B cell (primary cell): Measurements from ENCODE around the gene PGAP6. TPM values are rescaled to one million over a fixed set of nuclear protein-coding genes. Genes with fewer than 3 reads are reported as not detected.
"Not testable (repeated sequence)": the region's sequence is repeated elsewhere in the genome, so short reads cannot be mapped to it uniquely, and the experiment has no call there.

Experiments used
- ATAC-seq: fragments of 200-7000 bp; cut with Tn5 transposase; one replicate; pipeline ENCODE4 v1.10.0; 2021; ENCODE audit warnings: low read depth, mild to moderate bottlenecking, moderate number of reproducible peaks, moderate library complexity
- CTCF ChIA-PET: fragments of 350-600 bp; sonication (Branson Sonifier 250); formaldehyde crosslinking; loops from one replicate; lab custom pipeline; 2021; ENCODE audit warnings: antibody characterized with exemption, inconsistent platforms; lab: Charles Lee
- POLR2A ChIA-PET: fragments of 350-600 bp; sonication (Branson Sonifier 250); formaldehyde crosslinking; loops from one replicate; lab custom pipeline; 2021; ENCODE audit warnings: antibody characterized with exemption; lab: Charles Lee
- DNase-seq: peaks from one replicate; pipeline ENCODE4 v3.0.0; 2013
- H2AFZ ChIP-seq: 2 replicates; pipeline ENCODE4 v1.6.1; 2012; ENCODE audit warnings: mild to moderate bottlenecking, low read depth, low read length; ENCODE audit not compliant: insufficient read depth, poor library complexity, severe bottlenecking
- H3K27ac ChIP-seq, 2 donors: 1 replicate in 1 of 2; 2 replicates in 1 of 2; pipeline ENCODE4 v1.5.1; 2012 to 2013; ENCODE audit warnings: low read length in 2 of 2, mild to moderate bottlenecking in 2 of 2, moderate library complexity in 1 of 2
- H3K27me3 ChIP-seq, 4 experiments: fragments of 200-600 bp in 1 of 4; sonication (generic) in 1 of 4; replicated peaks in 1 of 4; 1 replicate in 2 of 4; 2 replicates in 2 of 4; pipeline versions ENCODE4 v1.6.1 to v1.7.0; 2013 to 2016; ENCODE audit warnings: low read length in 3 of 4, mild to moderate bottlenecking in 2 of 4, mixed read lengths in 1 of 4, moderate library complexity in 1 of 4; ENCODE audit not compliant: insufficient read depth in 4 of 4, control insufficient read depth in 3 of 4; ENCODE audit errors: control extremely low read depth in 1 of 4
- H3K36me3 ChIP-seq, 2 experiments: replicated peaks in 1 of 2; 1 replicate in 1 of 2; 2 replicates in 1 of 2; pipeline versions ENCODE4 v1.6.1 to v1.7.1; 2013; ENCODE audit warnings: low read length in 1 of 2; ENCODE audit not compliant: insufficient read depth in 2 of 2, control insufficient read depth in 1 of 2; ENCODE audit errors: control extremely low read depth in 1 of 2, extremely low read depth in 1 of 2
- H3K4me1 ChIP-seq, 2 donors: fragments of 200-600 bp in 1 of 2; sonication (generic) in 1 of 2; 1 replicate in 1 of 2; 2 replicates in 1 of 2; pipeline versions ENCODE4 v1.5.1 to v1.6.1; 2013 to 2017; ENCODE audit warnings: low read length in 2 of 2; ENCODE audit not compliant: control insufficient read depth in 2 of 2, insufficient read depth in 2 of 2
- H3K4me2 ChIP-seq: replicated peaks from 2 replicates; pipeline ENCODE3; 2012; ENCODE audit warnings: mild to moderate bottlenecking, low read depth, low read length; ENCODE audit not compliant: poor library complexity, severe bottlenecking
- H3K4me3 ChIP-seq, 5 experiments: fragments of 200-600 bp in 1 of 5; sonication (generic) in 1 of 5; 1 replicate in 3 of 5; 2 replicates in 2 of 5; pipeline versions ENCODE4 v1.5.1 to v1.7.0; 2011 to 2016; ENCODE audit warnings: low read length in 4 of 5, mild to moderate bottlenecking in 4 of 5, low read depth in 2 of 5, control low read depth in 1 of 5, moderate library complexity in 1 of 5; ENCODE audit not compliant: insufficient read depth in 1 of 5; ENCODE audit errors: control extremely low read depth in 1 of 5, extremely low read depth in 1 of 5
- H3K79me2 ChIP-seq: fragments of 200-600 bp; sonication (generic); one replicate; pipeline ENCODE4 v1.6.0; 2016; ENCODE audit warnings: low read length; ENCODE audit not compliant: control insufficient read depth, insufficient read depth
- H3K9ac ChIP-seq: fragments of 200-600 bp; sonication (generic); 2 replicates; pipeline ENCODE4 v1.6.1; 2017; ENCODE audit warnings: mild to moderate bottlenecking, low read length, moderate library complexity
- H3K9me3 ChIP-seq, 3 donors: one replicate each; pipeline versions ENCODE4 v1.6.1 to v1.7.1; 2013; ENCODE audit warnings: low read length in 2 of 3; ENCODE audit not compliant: control insufficient read depth in 2 of 3, insufficient read depth in 1 of 3; ENCODE audit errors: control extremely low read depth in 1 of 3
- H4K20me1 ChIP-seq: 2 replicates; pipeline ENCODE4 v1.6.0; 2012; ENCODE audit warnings: mild to moderate bottlenecking, low read length; ENCODE audit not compliant: insufficient read depth, control insufficient read depth, poor library complexity, severe bottlenecking
- H3K27ac Mint-ChIP-seq: one replicate; pipeline ENCODE4 v1.8.0; 2021; ENCODE audit warnings: mixed read lengths
- H3K27me3 Mint-ChIP-seq: one replicate; pipeline ENCODE4 v1.8.0; 2021; ENCODE audit warnings: mixed read lengths
- H3K4me1 Mint-ChIP-seq: one replicate; pipeline ENCODE4 v1.8.0; 2021; ENCODE audit warnings: mixed read lengths
- H3K4me3 Mint-ChIP-seq: one replicate; pipeline ENCODE4 v1.8.0; 2021; ENCODE audit warnings: mixed read lengths
- H3K9me3 Mint-ChIP-seq: one replicate; pipeline ENCODE4 v1.8.0; 2022; ENCODE audit warnings: mixed read lengths; ENCODE audit not compliant: insufficient read depth
- EZH2 ChIP-seq: IDR thresholded peaks from 2 replicates; pipeline ENCODE4 v1.6.1; 2012; ENCODE audit warnings: borderline replicate concordance, low read depth, mild to moderate bottlenecking, moderate library complexity, low read length; ENCODE audit not compliant: insufficient read depth, poor library complexity, severe bottlenecking
- WGBS: methylation state at CpG from one replicate; pipeline ENCODE4 v1.1.5; 2013; ENCODE audit warnings: missing lambda C conversion rate; ENCODE audit not compliant: insufficient coverage; 5-methylcytosine and 5-hydroxymethylcytosine counted together
- intact Hi-C: fragments of 100-400 bp; cut with micrococcal nuclease; formaldehyde crosslinking; loops from one replicate; pipeline ENCODE4 v1.10.0; 2022
- polyA plus RNA-seq: library from polyadenylated mRNA; depleted of rRNA; stranded (reverse); fragments of >200 nt; gene quantifications from 2 replicates; pipeline ENCODE4 v1.2.3, GENCODE V29; 2012
- total RNA-seq, 2 donors: library from RNA; stranded (reverse); fragments of 120-200 nt in 1 of 2; gene quantifications; 1 replicate in 1 of 2; 2 replicates in 1 of 2; pipeline versions ENCODE4 v1.2.3 to v1.2.4, GENCODE V29; 2013 to 2022
- TF ChIP-seq, protein P1 (sequence below): fragments of 200-600 bp; IDR thresholded peaks from one replicate; pipeline ENCODE4 v1.8.0; 2022; ENCODE audit warnings: antibody characterized with exemption, mild to moderate bottlenecking

Gene PGAP6
- total and polyA plus RNA-seq, 2 donors (not counting 1 experiment from before 2014, with no cell fraction given) = 47.4 to 158 TPM

DNA sequence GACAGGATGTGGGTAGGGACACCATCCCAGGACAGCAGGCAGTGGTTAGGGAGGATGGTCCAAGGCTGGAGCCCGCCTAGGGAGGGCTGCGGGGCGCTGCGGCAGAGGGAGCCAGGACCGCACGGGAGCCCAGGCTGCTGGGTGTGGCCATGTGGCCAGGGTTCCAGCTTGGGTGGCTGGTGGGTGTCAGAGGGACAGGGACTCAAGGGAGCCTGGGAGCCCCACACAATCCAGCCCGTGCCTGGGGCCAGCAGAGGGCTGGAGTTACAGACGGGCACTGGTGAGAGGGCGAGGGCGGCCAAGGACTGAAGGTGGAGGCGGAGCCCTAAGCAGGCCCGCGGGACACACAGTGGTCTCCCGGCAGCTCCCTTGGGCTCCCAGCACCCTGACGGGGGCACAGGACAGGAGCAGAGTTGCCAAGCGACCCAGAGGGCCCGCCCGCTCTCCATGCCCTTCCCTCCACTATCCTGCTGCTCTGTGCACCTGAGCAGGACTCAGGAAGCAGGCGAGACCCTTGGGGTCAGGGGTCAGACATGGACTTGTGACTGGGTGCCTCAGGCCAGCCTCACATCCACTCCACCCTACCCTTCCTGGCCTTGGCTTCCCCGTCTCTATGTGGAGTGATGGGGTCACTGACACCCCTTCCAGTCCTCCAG, 18.5 kb downstream of the PGAP6 start:
- Histone ChIP-seq H2AFZ (no peak overlapping the region), H4K20me1 (no peaks in the 10 kb centered on the region), H3K79me2 (no peaks in the 10 kb centered on the region), H3K9ac (no peak overlapping the region), H3K9me3 (no peaks in the 10 kb centered on the region), H3K4me3 (no peak overlapping the region), H3K27me3 (peaks cover 0 to 10% (median 0%) of the 10 kb centered on the region in 4 experiments), H3K27ac (no peak overlapping the region), H3K36me3 (peaks cover 0 to 16% of the 10 kb centered on the region in 2 experiments), H3K4me2 (no peak overlapping the region), H3K4me1 (peaks cover 0 to 8% of the 10 kb centered on the region in 2 donors)
- WGBS = 82% methylated on average over 18 of the region's 20 CpGs
- TF ChIP-seq, protein P1, sequence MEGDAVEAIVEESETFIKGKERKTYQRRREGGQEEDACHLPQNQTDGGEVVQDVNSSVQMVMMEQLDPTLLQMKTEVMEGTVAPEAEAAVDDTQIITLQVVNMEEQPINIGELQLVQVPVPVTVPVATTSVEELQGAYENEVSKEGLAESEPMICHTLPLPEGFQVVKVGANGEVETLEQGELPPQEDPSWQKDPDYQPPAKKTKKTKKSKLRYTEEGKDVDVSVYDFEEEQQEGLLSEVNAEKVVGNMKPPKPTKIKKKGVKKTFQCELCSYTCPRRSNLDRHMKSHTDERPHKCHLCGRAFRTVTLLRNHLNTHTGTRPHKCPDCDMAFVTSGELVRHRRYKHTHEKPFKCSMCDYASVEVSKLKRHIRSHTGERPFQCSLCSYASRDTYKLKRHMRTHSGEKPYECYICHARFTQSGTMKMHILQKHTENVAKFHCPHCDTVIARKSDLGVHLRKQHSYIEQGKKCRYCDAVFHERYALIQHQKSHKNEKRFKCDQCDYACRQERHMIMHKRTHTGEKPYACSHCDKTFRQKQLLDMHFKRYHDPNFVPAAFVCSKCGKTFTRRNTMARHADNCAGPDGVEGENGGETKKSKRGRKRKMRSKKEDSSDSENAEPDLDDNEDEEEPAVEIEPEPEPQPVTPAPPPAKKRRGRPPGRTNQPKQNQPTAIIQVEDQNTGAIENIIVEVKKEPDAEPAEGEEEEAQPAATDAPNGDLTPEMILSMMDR = no peak
- TF ChIP-seq EZH2 = no peak
- no peak for ATAC-seq
- DNase-seq = no peak
- peaks cover 5% of the 10 kb centered on the region for H3K27me3 Mint-ChIP-seq
- peaks cover 4% of the 10 kb centered on the region for H3K4me1 Mint-ChIP-seq
- CTCF ChIA-PET = interaction anchor here (1.1 to 3.6 kb wide), 4 partner anchors 9 to 298 kb away, joined by 3 to 63 read pairs (median 21); no protein-coding TSS in a partner anchor
- POLR2A ChIA-PET = no interaction called here
- H3K9me3 Mint-ChIP-seq = no peaks in the 10 kb centered on the region
- intact Hi-C loops = no loop called here
- no peak overlapping the region for H3K4me3 Mint-ChIP-seq
- no peak overlapping the region for H3K27ac Mint-ChIP-seq

DNA sequence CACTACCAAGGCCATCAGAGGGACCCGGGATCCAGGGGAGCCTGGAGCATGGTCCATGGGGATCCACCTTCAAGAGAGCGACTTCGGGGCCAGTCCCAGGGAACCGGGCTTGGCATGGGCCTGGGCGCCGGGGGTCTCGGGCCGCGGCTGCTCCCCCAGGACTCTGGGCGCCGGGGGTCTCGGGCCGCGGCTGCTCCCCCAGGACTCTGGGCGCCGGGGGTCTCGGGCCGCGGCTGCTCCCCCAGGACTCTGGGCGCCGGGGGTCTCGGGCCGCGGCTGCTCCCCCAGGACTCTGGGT, 19.1 kb downstream of the PGAP6 start:
- H3K27me3 ChIP-seq, H3K27me3 Mint-ChIP-seq, H3K79me2 ChIP-seq, H2AFZ ChIP-seq, H3K4me3 Mint-ChIP-seq, H3K9ac ChIP-seq, ATAC-seq, DNase-seq, H3K27ac Mint-ChIP-seq, H3K4me2 ChIP-seq, H3K4me1 ChIP-seq, H4K20me1 ChIP-seq, H3K9me3 Mint-ChIP-seq, H3K9me3 ChIP-seq, H3K4me1 Mint-ChIP-seq, H3K36me3 ChIP-seq, H3K27ac ChIP-seq, H3K4me3 ChIP-seq: not testable (repeated sequence)
- CTCF ChIA-PET = interaction anchor here (0.6 to 3.6 kb wide), 11 partner anchors 9 to 322 kb away, joined by 3 to 63 read pairs (median 4); partner anchors contain the start of genes FAM234A and LUC7L
- POLR2A ChIA-PET = interaction anchor here (0.5 kb wide), 1 partner anchor 140 kb away, joined by 9 read pairs; no protein-coding TSS in a partner anchor
- WGBS = 100% methylated on average over 1 of the region's 24 CpGs
- intact Hi-C loops = loop anchor here (1.0 kb wide), 3 partner anchors 245 to 297 kb away; no protein-coding TSS in a partner anchor
